Stimulated activated CD8-positive, alpha-beta memory T cell treated with anti-CD3 and anti-CD28 coated beads, Interleukin-12 subunit alpha, Interleukin-12 subunit beta, amount 100 ng/mL, for 24 hours (primary cell): ENCODE data around the gene IGF1R.
"Not testable (repeated sequence)": the region's sequence is repeated elsewhere in the genome, so short reads cannot be mapped to it uniquely, and the experiment has no call there.

Experiments used
- DNase-seq: peaks from one replicate; pipeline ENCODE4 v3.0.0-alpha.2; 2020; ENCODE audit errors: extremely low read depth

The IGF1R gene

DNA sequence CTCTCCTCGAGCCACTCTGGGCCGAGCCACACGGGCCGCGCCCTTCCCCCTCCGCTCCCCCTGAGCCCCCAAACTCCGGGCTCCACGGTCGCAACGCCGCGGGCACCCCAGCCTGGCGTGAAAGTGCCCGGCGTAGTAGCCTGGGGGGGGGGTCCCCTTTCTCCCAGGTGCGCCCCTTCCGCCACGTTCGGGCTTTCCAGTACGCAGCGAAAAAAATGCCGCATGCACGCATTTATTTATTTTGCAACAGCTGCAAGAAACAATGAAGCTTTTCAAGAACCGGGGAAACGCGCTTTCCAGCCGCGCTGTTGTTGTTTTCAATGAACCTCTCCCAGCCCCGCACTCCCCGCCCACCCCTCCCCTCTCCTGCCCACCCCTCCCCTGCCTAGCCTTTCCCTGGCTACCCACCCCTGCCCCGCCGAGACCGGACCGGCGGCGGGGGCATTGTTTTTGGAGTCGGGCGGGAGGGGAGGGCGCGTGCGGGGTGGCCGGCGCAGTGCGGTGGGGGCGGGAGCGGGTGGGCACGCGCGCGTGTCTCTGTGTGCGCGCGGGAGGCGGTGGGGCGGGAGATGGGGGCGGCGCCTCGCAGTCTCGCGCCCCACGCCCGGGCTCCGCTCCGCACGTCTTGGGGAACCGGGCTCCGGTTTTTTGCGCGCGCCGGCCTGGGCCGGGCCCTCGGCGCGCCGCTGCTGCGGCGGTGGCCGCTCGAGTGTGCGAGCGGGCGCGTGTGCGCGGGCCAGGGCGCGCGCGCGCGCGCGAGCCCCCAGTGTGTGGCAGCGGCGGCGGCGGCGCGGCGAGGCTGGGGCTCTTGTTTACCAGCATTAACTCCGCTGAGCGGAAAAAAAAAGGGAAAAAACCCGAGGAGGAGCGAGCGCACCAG, at the start of gene IGF1R:
Gene IGF1R (plus strand): TSS at position 766 of the 880 bp plus-strand sequence. CDS start 1,043 bp downstream, outside the sequence.
- DNase-seq = peak; percentile 66

DNA sequence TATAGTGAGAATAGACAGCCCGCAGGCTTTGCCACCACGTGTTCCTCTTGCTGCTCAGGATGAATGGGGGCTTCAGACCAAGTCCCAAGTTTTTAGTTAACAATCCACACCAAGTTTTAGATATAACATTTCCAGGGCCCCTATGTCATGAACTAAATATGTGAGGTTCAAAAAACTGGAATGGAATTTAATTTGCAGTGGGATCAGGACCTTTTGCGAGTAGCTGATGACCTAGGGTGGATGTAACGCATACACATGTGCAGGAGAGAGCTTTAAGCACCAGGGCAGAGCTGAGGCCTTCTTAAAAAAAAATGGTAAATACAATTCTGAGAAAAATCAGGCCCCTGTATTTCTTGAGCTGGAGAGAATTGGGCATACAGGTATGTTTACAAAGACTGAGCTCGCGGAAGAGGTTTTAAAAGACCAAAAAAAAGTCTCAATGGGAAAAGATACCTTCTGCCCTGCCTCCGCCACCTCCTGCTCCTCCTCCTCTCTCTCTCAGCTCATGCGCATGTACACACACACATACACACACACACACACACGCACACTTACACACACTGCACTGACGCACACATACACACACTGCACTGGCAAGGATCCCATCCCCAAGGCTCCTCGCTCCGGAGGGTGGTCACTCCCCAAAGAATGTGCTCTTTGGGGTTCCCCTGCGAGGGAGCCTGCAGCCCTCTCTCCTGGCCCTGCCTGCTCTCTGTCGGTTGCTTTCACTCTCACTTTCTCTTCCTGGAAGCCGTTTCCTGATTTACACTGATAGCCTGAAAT, 48.2 kb upstream of the IGF1R start:
- peak; percentile 3 for DNase-seq

DNA sequence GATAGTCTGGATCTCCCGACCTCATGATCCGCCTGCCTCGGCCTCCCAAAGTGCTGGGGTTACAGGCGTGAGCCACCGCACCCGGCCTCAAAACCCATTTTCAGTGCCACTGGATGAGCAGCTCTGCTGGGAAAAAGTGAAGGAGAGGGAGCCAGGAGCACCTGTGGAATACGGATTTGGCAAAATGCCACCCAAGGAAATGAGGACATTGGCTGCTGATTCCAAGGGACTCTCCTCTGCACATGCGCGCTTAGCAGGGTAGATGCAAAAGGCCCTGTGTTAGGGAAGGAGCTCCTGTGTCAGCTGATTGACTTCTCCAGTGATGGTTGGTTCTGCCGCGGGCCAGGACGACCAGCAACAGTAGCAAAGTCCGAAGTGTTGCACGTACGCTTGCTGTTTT, 43.4 kb upstream of the IGF1R start:
- no peak for DNase-seq

GRCh38 chr15:98609144-98609852, 39.0 kb upstream of the IGF1R start:
- no peak for DNase-seq

GRCh38 chr15:98610991-98611390, 37.3 kb upstream of the IGF1R start:
- no peak for DNase-seq

- no peak for DNase-seq
Observed at GRCh38 chr15:98611808-98612207, 36.5 kb upstream of the IGF1R start.

GRCh38 chr15:98612490-98613110, 35.7 kb upstream of the IGF1R start:
- no peak for DNase-seq

- DNase-seq = no peak
Observed at GRCh38 chr15:98614681-98615080, 33.7 kb upstream of the IGF1R start.

GRCh38 chr15:98616397-98616796, 31.9 kb upstream of the IGF1R start:
- no peak for DNase-seq

DNA sequence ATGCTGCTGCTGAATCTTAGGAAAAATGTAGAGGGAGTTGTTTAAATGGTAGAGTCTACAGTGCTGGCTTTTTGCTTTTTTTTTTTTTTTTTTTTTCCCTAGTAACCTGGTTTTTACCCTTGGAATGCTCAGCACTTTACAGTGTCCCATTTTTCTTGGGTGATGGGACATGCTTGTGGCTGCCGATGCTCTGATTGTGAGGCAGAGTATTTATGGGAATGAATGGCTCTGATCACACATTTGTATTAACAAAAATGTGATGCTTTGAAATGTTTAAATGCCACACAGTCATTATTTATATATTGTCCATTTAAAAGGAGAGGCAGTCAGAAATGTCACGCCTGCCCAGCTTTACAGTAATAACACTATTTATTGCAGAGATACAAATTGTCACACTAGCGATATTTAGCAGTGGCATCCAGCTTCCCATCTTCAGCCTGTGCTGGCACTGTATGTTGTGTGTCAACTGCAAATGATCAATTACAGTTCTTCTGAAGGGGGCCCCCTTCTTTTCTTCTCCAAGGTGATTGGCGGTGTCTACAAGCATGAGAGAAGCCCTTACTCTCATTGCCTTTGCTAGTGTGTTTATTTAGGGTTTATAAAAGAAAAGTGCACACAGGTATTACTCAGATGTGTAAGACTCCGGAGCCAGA, 30.9 kb upstream of the IGF1R start:
- DNase-seq = no peak

DNA sequence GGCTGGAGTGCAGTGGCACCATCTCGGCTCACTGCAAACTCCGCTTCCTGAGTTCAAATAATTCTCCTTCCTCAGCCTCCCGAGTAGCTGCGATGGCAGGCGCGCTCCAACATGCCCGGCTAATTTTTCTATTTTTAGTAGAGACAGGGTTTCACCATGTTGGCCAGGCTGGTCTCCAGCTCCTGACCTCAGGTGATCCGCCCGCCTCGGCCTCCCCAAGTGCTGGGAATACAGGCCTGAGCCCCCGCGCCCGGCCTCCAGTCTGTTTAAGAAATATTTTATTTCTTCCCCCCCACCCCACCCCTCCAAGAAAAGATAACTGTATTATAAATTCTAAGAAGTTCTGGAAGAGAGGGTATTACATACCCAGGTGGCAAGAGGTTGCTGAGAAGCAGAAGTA, 29.8 kb upstream of the IGF1R start:
- not testable (repeated sequence) for DNase-seq

DNA sequence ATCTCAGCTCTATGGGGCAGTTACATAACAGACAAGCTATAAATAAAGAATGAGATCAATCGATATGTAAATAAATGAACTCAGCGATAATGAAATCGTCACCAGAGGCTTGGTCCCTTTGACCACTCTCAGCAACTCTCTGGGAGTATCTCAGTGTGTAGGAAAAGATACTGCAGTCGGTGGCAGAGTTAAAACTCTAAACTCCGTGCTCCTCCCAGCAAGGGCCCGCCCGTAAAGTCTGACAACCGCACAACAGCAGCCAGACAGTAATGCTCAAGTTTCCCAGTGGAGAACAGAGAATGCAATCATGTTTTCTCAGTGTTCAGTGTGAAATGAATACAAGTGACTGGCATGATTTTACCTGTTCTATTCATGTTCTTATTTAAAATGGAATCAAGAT, 28.3 kb upstream of the IGF1R start:
- no peak for DNase-seq

DNA sequence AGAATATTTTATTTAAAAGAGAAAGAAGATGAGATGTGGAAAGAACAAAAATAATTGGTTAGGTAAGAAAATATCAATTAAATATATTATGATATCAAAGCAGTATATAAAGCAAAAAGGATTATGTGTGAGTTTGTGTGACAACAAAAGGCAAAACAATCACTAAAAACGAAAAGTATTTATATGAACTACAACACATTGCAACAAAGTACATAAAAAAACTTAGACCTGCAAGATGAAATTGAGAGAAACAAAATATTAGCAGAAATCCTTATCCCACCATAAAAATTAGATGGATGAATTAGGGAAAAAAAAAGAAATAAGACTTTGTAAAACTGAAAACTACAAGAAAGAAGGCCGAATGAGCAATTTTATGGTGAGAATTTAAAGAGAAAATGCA, 27.3 kb upstream of the IGF1R start:
- no peak for DNase-seq

- no peak for DNase-seq
Observed at GRCh38 chr15:98625614-98626013, 22.7 kb upstream of the IGF1R start.

DNA sequence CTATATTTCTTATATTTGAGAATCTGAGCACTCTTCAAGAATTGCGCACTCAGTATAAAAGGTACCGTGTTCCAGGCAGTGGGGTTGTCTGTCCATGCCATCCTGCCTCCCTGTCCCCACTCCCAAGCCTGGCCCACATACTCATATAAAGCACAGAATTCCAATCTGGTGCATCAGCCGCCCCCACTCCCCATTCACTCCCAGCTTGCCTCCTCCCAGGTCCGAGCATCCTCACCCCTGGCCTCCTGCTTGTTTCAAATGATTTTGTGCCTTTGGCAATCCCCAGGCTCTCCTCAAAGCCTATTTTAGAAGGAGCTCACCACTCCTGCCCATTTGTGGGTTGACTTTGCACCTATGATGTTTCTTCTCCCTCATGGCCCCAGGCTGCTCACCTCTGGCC, 22.2 kb upstream of the IGF1R start:
- no peak for DNase-seq

DNA sequence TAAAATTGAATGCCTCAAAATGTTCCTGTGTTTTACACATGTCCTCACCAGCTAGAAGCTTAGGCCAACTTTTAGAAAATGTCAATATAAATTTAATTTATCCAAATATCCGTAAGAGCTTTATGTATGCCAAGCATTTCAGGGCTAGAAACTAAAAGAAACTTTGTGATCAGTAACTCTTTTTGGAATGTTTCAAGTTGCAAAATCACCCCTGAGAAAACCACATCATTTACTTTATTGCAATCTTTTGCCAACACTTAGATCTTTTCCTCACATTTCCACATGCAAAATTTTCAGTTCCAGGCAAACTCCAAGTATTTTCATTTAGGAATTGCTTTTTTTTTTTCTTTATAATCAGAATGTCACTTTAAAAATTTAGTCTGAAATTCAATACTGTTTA, 20.1 kb upstream of the IGF1R start:
- DNase-seq = no peak

- DNase-seq = no peak
Observed at GRCh38 chr15:98635848-98636247, 12.5 kb upstream of the IGF1R start.

DNA sequence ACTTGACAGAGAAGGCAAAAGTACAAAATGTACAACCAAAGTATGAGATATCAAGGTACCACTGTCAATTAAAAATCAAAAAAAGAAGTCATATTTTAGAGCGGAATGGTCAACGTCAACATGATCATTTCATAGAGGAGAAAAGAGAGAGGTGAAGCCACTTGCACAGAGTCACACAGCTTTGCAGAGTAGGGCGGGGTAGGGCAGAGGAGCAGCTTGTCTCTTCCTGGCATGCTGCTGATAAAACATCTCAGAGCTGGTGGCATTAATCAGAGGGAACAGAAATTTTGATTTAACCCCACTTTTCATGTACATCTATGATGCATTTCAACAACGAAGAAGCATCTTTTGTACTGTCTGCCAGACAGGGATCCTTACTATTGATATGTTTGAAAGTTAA, 5.2 kb upstream of the IGF1R start:
- DNase-seq = no peak

DNA sequence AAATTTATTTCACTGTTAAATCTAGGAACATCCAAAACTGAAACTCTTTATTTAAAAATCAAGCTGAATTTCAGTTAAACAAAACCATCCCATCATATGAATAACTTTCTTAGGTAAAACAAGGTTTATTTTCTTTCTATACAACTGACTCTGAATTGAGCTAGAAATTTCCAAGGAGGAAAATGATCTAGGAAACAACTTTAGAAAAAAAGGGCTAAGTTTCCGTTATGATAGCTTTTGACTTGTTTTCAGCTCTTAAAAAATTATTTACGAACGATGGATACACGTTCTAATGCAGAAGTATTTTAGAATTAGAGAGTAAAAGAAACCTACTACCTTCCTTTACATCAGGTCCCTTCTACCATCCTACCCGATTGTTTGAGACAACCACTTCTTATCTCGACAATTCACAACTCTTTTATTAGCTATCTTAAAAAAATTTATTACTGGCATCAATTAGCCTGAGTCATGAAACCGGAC, 1.8 kb upstream of the IGF1R start:
- no peak for DNase-seq

- DNase-seq = no peak
Observed at GRCh38 chr15:98647026-98647773, 1.1 kb upstream of the IGF1R start.
